Measurements from ENCODE around the gene RAD51B.

DNA sequence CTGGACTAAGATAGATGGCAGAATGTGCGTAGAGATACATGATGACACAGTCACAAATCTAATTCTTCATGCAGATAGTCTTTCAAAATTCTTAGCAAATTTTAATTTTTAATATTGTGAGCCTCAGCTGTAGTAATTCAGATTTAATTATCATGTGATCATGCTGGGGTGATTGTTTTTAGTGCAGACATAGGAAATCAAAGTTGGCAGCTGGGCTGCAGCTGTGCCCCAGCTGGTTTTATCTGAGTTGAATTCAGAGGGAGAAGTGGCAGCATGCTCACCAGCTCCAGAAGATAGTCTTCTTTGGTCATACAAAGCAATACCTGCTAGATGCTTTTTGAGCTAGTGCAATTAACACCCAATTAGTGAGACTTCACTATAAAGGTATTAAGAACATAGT, 292.9 kb downstream of the RAD51B start:
- TF ChIP-seq SPI1 (IDR thresholded peaks at IDR 0.05; ENCODE audit: low read depth, low read length) (no peak), POLR2A (IDR thresholded peaks at IDR 0.05; ENCODE audit: low read depth, low read length) (no peak), TAF1 (IDR thresholded peaks at IDR 0.05; ENCODE audit: low read depth, low read length) (no peak), POLR2AphosphoS5 (IDR thresholded peaks at IDR 0.05; ENCODE audit: low read depth, low read length) (no peak), POU2F2 (IDR thresholded peaks at IDR 0.05; ENCODE audit: low read depth, low read length) (no peak)

Data from GM12891 (cell line).